SU-DHL-6 (cell line): ENCODE data around the gene TTLL11.

Source experiments
- EZH2phosphoT487 ChIP-seq: fragments of 200-600 bp; sonication (generic), shearing (Covaris generic); conservative IDR thresholded peaks from 2 replicates; pipeline ENCODE4 v1.6.1; 2018; ENCODE audit warnings: mild to moderate bottlenecking, antibody characterized with exemption, low read length, moderate library complexity, mixed read lengths
- TF ChIP-seq, protein P1 (sequence below): fragments of 200-600 bp; sonication (generic); IDR thresholded peaks from one replicate; pipeline ENCODE4 v1.5.1; 2017; ENCODE audit warnings: antibody characterized with exemption, mild to moderate bottlenecking, low read length, moderate library complexity; ENCODE audit not compliant: insufficient read depth, poor library complexity, severe bottlenecking

DNA sequence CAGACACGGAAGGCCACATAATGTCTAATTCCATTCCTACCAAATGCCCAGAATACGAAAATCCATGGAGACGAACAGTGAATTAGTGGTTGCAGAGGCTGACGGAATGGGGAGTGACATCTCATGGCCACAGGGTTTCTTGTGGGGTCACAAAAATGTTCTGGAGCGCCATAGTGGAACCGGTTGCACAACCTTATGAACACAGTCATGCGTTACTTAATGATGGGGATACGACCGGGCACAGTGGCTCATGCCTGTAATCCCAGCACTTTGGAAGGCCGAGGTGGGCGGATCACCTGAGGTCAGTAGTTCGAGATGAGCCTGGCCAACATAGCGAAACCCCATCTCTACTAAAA, 26.0 kb upstream of the TTLL11 start:
- TF ChIP-seq, protein P1, sequence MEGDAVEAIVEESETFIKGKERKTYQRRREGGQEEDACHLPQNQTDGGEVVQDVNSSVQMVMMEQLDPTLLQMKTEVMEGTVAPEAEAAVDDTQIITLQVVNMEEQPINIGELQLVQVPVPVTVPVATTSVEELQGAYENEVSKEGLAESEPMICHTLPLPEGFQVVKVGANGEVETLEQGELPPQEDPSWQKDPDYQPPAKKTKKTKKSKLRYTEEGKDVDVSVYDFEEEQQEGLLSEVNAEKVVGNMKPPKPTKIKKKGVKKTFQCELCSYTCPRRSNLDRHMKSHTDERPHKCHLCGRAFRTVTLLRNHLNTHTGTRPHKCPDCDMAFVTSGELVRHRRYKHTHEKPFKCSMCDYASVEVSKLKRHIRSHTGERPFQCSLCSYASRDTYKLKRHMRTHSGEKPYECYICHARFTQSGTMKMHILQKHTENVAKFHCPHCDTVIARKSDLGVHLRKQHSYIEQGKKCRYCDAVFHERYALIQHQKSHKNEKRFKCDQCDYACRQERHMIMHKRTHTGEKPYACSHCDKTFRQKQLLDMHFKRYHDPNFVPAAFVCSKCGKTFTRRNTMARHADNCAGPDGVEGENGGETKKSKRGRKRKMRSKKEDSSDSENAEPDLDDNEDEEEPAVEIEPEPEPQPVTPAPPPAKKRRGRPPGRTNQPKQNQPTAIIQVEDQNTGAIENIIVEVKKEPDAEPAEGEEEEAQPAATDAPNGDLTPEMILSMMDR, result no peak
- no peak for TF ChIP-seq EZH2phosphoT487
